CD4-positive, alpha-beta T cell (primary cell): Measurements from ENCODE around the gene CUEDC1. TPM values are rescaled to one million over a fixed set of nuclear protein-coding genes. Genes with fewer than 3 reads are reported as not detected.

ENCODE experiments used
- ATAC-seq: fragments of 200-7000 bp; cut with Tn5 transposase; one replicate; pipeline ENCODE4 v1.10.0; 2022; ENCODE audit warnings: mild to moderate bottlenecking; ENCODE audit not compliant: poor library complexity
- CTCF ChIA-PET: fragments of 350-600 bp; sonication (Branson Sonifier 250); formaldehyde crosslinking; loops from one replicate; lab custom pipeline; 2021; ENCODE audit warnings: antibody characterized with exemption, inconsistent platforms; lab: Charles Lee
- POLR2A ChIA-PET: fragments of 350-600 bp; sonication (Branson Sonifier 250); formaldehyde crosslinking; loops from one replicate; lab custom pipeline; 2021; ENCODE audit warnings: antibody characterized with exemption, inconsistent platforms; lab: Charles Lee
- DNase-seq, 14 experiments: peaks; one replicate each; pipeline ENCODE4 v3.0.0-alpha.2; 2013 to 2020; ENCODE audit warnings: mixed read lengths in 2 of 14
- H3K27ac ChIP-seq, 2 donors: one replicate each; pipeline versions ENCODE4 v1.5.1 to v1.7.0; 2013; ENCODE audit warnings: low read length in 2 of 2, low read depth in 1 of 2, mild to moderate bottlenecking in 1 of 2
- H3K27me3 ChIP-seq, 2 experiments: 1 replicate in 1 of 2; 2 replicates in 1 of 2; pipeline versions ENCODE4 v1.6.1 to v1.7.0; 2013; ENCODE audit warnings: low read length in 2 of 2, control low read depth in 1 of 2, mild to moderate bottlenecking in 1 of 2, moderate library complexity in 1 of 2; ENCODE audit not compliant: insufficient read depth in 2 of 2, control insufficient read depth in 1 of 2
- H3K36me3 ChIP-seq: one replicate; pipeline ENCODE4 v1.6.1; 2013; ENCODE audit warnings: low read length, control low read depth; ENCODE audit not compliant: insufficient read depth
- H3K4me1 ChIP-seq: one replicate; pipeline ENCODE4 v1.6.1; 2013; ENCODE audit warnings: low read length, control low read depth; ENCODE audit not compliant: insufficient read depth
- H3K4me3 ChIP-seq: one replicate; pipeline ENCODE4 v1.5.1; 2013; ENCODE audit warnings: mild to moderate bottlenecking, low read length, moderate library complexity
- H3K9me3 ChIP-seq, 2 experiments: 1 replicate in 1 of 2; 2 replicates in 1 of 2; pipeline versions ENCODE4 v1.6.1 to v1.7.0; 2013; ENCODE audit warnings: low read length in 2 of 2, mild to moderate bottlenecking in 2 of 2, control low read depth in 1 of 2, moderate library complexity in 1 of 2; ENCODE audit not compliant: control insufficient read depth in 1 of 2, insufficient read depth in 1 of 2
- H3K27ac Mint-ChIP-seq: one replicate; pipeline ENCODE4 v1.8.0; 2020; ENCODE audit warnings: mixed read lengths
- H3K27me3 Mint-ChIP-seq: one replicate; pipeline ENCODE4 v1.8.0; 2021; ENCODE audit warnings: mixed read lengths
- H3K36me3 Mint-ChIP-seq: one replicate; pipeline ENCODE4 v1.8.0; 2021; ENCODE audit warnings: low read depth, mixed read lengths
- H3K4me1 Mint-ChIP-seq: one replicate; pipeline ENCODE4 v1.8.0; 2021; ENCODE audit warnings: low read depth, mixed read lengths
- H3K4me3 Mint-ChIP-seq: one replicate; pipeline ENCODE4 v1.8.0; 2020; ENCODE audit warnings: mild to moderate bottlenecking, mixed read lengths
- H3K9me3 Mint-ChIP-seq: one replicate; pipeline ENCODE4 v1.8.0; 2020; ENCODE audit warnings: mixed read lengths
- CTCF ChIP-seq: fragments of 200-600 bp; IDR thresholded peaks from one replicate; pipeline ENCODE4 v1.8.0; 2022; ENCODE audit warnings: antibody characterized with exemption, mild to moderate bottlenecking
- intact Hi-C, 2 experiments: fragments of 100-400 bp; cut with DNase I in 1 of 2; cut with micrococcal nuclease in 1 of 2; formaldehyde crosslinking; loops; one replicate each; pipeline versions ENCODE4 v1.15.1 to v1.9.0; 2023 to 2025; cut with DNase I, micrococcal nuclease
- total RNA-seq, 174 experiments: library from RNA in 2 of 174; stranded (reverse) in 2 of 174; gene quantifications; one replicate each; pipeline ENCODE4 v1.2.3 and lab custom pipeline; 2021 to 2026

Gene CUEDC1
- total RNA-seq, 2 experiments from 2014 or later = 0.41 to 1.0 TPM

- peaks cover 28% of the 10 kb centered on the region for H3K27me3 Mint-ChIP-seq
- Histone ChIP-seq H3K9me3 (no peaks in the 10 kb centered on the region), H3K4me1 (peaks cover 20% of the 10 kb centered on the region), H3K4me3 (peak overlapping the region; percentile 30), H3K27ac (no peak overlapping the region), H3K36me3 (no peaks in the 10 kb centered on the region), H3K27me3 (peaks cover 4 to 18% of the 10 kb centered on the region in 2 experiments)
- no peaks in the 10 kb centered on the region for H3K9me3 Mint-ChIP-seq
- H3K4me3 Mint-ChIP-seq = peak overlapping the region; percentile 54
- ChIA-PET CTCF (interaction anchor here (0.5 kb wide), 1 partner anchor 122 kb away, joined by 3 read pairs; no protein-coding TSS in a partner anchor), POLR2A (interaction anchor here (1.2 kb wide), 1 partner anchor 25 kb away, joined by 7 read pairs; the partner anchor contains the start of gene MRPS23)
- no peaks in the 10 kb centered on the region for H3K36me3 Mint-ChIP-seq
- no peak overlapping the region for H3K27ac Mint-ChIP-seq
- peak in 5 of 14 experiments; percentile 11 to 49 (median 40) for DNase-seq
- intact Hi-C loops = no loop called here
- peak; percentile 59 for ATAC-seq
- H3K4me1 Mint-ChIP-seq = peaks cover 14% of the 10 kb centered on the region
- no peak for TF ChIP-seq CTCF
Measured at GRCh38 chr17:57874434-57875289, 80.5 kb downstream of the CUEDC1 start.

- peak overlapping the region; percentile 54 for H3K4me3 Mint-ChIP-seq
- peaks cover 28% of the 10 kb centered on the region for H3K27me3 Mint-ChIP-seq
- H3K9me3 ChIP-seq = no peaks in the 10 kb centered on the region
- H3K4me3 ChIP-seq = peak overlapping the region; percentile 30
- H3K36me3 ChIP-seq = no peaks in the 10 kb centered on the region
- DNase-seq (no peak), ATAC-seq (no peak)
- H3K27ac Mint-ChIP-seq = no peak overlapping the region
- H3K36me3 Mint-ChIP-seq = no peaks in the 10 kb centered on the region
- H3K27me3 ChIP-seq = peaks cover 4 to 18% of the 10 kb centered on the region in 2 experiments
- peaks cover 8% of the 10 kb centered on the region for H3K4me1 Mint-ChIP-seq
- no peak for TF ChIP-seq CTCF
- CTCF ChIA-PET = no interaction called here
- intact Hi-C loops = no loop called here
- POLR2A ChIA-PET = interaction anchor here (1.2 kb wide), 1 partner anchor 24 kb away, joined by 7 read pairs; the partner anchor contains the start of gene MRPS23
- no peak overlapping the region for H3K27ac ChIP-seq
- H3K4me1 ChIP-seq = peaks cover 20% of the 10 kb centered on the region
- H3K9me3 Mint-ChIP-seq = no peaks in the 10 kb centered on the region
Measured at GRCh38 chr17:57874058-57874419, 81.2 kb downstream of the CUEDC1 start.

GRCh38 chr17:57873261-57874057, 81.8 kb downstream of the CUEDC1 start:
- Histone ChIP-seq H3K36me3 (no peaks in the 10 kb centered on the region), H3K4me1 (peaks cover 20% of the 10 kb centered on the region), H3K27ac (no peak overlapping the region), H3K27me3 (peaks cover 4 to 18% of the 10 kb centered on the region in 2 experiments), H3K4me3 (no peak overlapping the region), H3K9me3 (no peaks in the 10 kb centered on the region)
- ATAC-seq (no peak), DNase-seq (no peak)
- ChIA-PET CTCF (no interaction called here), POLR2A (no interaction called here)
- no peaks in the 10 kb centered on the region for H3K36me3 Mint-ChIP-seq
- intact Hi-C loops = no loop called here
- no peak for TF ChIP-seq CTCF
- peaks cover 28% of the 10 kb centered on the region for H3K27me3 Mint-ChIP-seq
- no peak overlapping the region for H3K27ac Mint-ChIP-seq
- H3K4me3 Mint-ChIP-seq = no peak overlapping the region
- H3K4me1 Mint-ChIP-seq = peaks cover 8% of the 10 kb centered on the region
- H3K9me3 Mint-ChIP-seq = no peaks in the 10 kb centered on the region
